Adrenal gland (tissue), 5 donors: ENCODE data around the gene GOLGA6L9.
"Not testable (repeated sequence)": the region's sequence is repeated elsewhere in the genome, so short reads cannot be mapped to it uniquely, and the experiment has no call there.

Experiments used
- POLR2A ChIP-seq, 2 donors: fragments of 450-650 bp; IDR thresholded peaks; one replicate each; pipeline ENCODE4 v1.6.1; 2017; ENCODE audit warnings: antibody characterized with exemption in 2 of 2, mild to moderate bottlenecking in 2 of 2, moderate library complexity in 1 of 2
- TF ChIP-seq, protein P1 (sequence below), 6 experiments: fragments of 450-650 bp in 4 of 6; fragments of 200-600 bp in 2 of 6; sonication (generic) in 1 of 6; IDR thresholded peaks; 1 replicate in 5 of 6; 2 replicates in 1 of 6; pipeline versions ENCODE4 v1.5.1 to v1.8.0; 2016 to 2021; ENCODE audit warnings: antibody characterized with exemption in 6 of 6, mild to moderate bottlenecking in 2 of 6, moderate library complexity in 1 of 6
- donor health status: DM: no; HTN: no; CAD: no.

DNA sequence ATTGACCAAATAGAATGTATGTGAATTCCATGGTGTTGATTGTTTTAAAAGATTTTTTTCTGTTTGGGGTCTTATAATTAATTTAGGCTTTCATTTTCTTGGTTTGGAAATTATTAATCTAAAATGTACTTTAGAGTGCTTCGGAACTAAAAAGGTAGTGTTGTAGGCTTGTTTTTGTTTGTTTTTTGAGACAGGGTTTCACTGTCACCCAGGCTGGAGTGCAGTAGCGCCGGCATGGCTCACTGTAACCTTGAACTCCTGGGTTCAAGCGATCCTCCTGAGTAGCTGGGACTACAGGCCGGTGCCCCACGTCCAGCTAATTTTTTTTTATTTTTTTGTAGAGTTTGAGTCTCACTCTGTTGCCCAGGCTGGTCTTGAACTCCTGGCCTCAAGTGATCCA is 27.7 kb upstream of the GOLGA6L9 start:
- TF ChIP-seq, protein P1, sequence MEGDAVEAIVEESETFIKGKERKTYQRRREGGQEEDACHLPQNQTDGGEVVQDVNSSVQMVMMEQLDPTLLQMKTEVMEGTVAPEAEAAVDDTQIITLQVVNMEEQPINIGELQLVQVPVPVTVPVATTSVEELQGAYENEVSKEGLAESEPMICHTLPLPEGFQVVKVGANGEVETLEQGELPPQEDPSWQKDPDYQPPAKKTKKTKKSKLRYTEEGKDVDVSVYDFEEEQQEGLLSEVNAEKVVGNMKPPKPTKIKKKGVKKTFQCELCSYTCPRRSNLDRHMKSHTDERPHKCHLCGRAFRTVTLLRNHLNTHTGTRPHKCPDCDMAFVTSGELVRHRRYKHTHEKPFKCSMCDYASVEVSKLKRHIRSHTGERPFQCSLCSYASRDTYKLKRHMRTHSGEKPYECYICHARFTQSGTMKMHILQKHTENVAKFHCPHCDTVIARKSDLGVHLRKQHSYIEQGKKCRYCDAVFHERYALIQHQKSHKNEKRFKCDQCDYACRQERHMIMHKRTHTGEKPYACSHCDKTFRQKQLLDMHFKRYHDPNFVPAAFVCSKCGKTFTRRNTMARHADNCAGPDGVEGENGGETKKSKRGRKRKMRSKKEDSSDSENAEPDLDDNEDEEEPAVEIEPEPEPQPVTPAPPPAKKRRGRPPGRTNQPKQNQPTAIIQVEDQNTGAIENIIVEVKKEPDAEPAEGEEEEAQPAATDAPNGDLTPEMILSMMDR (IDR thresholded peaks at IDR 0.05), result not testable (repeated sequence)
- not testable (repeated sequence) for TF ChIP-seq POLR2A (IDR thresholded peaks at IDR 0.05)
